Nephron (organoid): Measurements from ENCODE around the gene TMEM212.

Experiments used
- H3K27ac Mint-ChIP-seq, 3 experiments: 2 replicates each; pipeline ENCODE4 v1.8.0; 2020; ENCODE audit warnings: mixed read lengths in 3 of 3, mild to moderate bottlenecking in 2 of 3, moderate library complexity in 1 of 3
- H3K27me3 Mint-ChIP-seq: 2 replicates; pipeline ENCODE4 v1.8.0; 2021; ENCODE audit warnings: low read depth, mild to moderate bottlenecking, moderate library complexity, mixed read lengths
- H3K36me3 Mint-ChIP-seq: 2 replicates; pipeline ENCODE4 v1.8.0; 2020; ENCODE audit warnings: low read depth, mixed read lengths
- H3K4me1 Mint-ChIP-seq: 2 replicates; pipeline ENCODE4 v1.8.0; 2020; ENCODE audit warnings: mixed read lengths
- H3K4me3 Mint-ChIP-seq, 3 experiments: 2 replicates each; pipeline ENCODE4 v1.8.0; 2020; ENCODE audit warnings: mild to moderate bottlenecking in 3 of 3, mixed read lengths in 3 of 3, moderate library complexity in 2 of 3
- H3K9me3 Mint-ChIP-seq: 2 replicates; pipeline ENCODE4 v1.8.0; 2020; ENCODE audit warnings: mixed read lengths
- TF ChIP-seq, protein P1 (sequence below), 3 experiments: fragments of 200-600 bp; sonication (generic); IDR thresholded peaks; one replicate each; pipeline ENCODE4 v1.5.0; 2021; ENCODE audit warnings: antibody characterized with exemption in 3 of 3; ENCODE audit not compliant: unreplicated experiment in 3 of 3

TMEM212 gene

GRCh38 chr3:171875923-171876412, 32.8 kb downstream of the TMEM212 start:
- TF ChIP-seq, protein P1, sequence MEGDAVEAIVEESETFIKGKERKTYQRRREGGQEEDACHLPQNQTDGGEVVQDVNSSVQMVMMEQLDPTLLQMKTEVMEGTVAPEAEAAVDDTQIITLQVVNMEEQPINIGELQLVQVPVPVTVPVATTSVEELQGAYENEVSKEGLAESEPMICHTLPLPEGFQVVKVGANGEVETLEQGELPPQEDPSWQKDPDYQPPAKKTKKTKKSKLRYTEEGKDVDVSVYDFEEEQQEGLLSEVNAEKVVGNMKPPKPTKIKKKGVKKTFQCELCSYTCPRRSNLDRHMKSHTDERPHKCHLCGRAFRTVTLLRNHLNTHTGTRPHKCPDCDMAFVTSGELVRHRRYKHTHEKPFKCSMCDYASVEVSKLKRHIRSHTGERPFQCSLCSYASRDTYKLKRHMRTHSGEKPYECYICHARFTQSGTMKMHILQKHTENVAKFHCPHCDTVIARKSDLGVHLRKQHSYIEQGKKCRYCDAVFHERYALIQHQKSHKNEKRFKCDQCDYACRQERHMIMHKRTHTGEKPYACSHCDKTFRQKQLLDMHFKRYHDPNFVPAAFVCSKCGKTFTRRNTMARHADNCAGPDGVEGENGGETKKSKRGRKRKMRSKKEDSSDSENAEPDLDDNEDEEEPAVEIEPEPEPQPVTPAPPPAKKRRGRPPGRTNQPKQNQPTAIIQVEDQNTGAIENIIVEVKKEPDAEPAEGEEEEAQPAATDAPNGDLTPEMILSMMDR (IDR thresholded peaks at IDR 0.05; ENCODE audit: unreplicated experiment in 3 of 3), result no peak
- peak overlapping the region in 1 of 3 experiments; percentile 2 for H3K4me3 Mint-ChIP-seq
- H3K27ac Mint-ChIP-seq, result peak overlapping the region; percentile 88 to 97 (median 96)
- no peaks in the 10 kb centered on the region for H3K9me3 Mint-ChIP-seq
- no peaks in the 10 kb centered on the region for H3K27me3 Mint-ChIP-seq
- H3K36me3 Mint-ChIP-seq, result no peaks in the 10 kb centered on the region
- H3K4me1 Mint-ChIP-seq, result peaks cover 73% of the 10 kb centered on the region

DNA sequence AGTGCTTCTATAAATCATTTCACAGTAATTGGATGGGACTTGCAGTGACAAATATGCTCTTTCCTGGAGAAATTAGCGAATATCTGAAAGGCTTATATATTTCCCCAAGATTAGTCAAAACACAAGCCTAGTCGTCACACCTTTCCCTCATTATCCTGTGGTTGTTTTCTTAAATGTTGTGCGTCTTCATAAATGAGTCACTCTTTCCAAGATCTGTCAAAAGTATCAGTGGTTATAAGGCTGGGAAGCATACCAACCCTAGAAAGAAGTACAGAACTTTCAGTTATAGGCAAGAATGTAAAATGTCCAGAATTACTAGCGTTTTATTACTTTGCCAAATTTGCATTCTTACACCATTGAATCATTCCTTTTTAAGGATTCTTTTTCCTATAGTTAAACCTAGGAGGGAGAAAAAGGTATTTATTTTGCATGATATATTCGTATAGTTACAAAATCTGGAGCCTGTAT, 33.6 kb downstream of the TMEM212 start:
- peak overlapping the region in 1 of 3 experiments; percentile 3 for H3K4me3 Mint-ChIP-seq
- no peaks in the 10 kb centered on the region for H3K36me3 Mint-ChIP-seq
- TF ChIP-seq, protein P1 (IDR thresholded peaks at IDR 0.05; ENCODE audit: unreplicated experiment in 3 of 3), result no peak
- H3K4me1 Mint-ChIP-seq, result peaks cover 69% of the 10 kb centered on the region
- H3K27me3 Mint-ChIP-seq, result no peaks in the 10 kb centered on the region
- no peaks in the 10 kb centered on the region for H3K9me3 Mint-ChIP-seq
- peak overlapping the region; percentile 88 to 97 (median 96) for H3K27ac Mint-ChIP-seq

GRCh38 chr3:171878461-171879225, 35.5 kb downstream of the TMEM212 start:
- H3K27ac Mint-ChIP-seq, result peak overlapping the region; percentile 23 to 66 (median 49)
- TF ChIP-seq, protein P1 (IDR thresholded peaks at IDR 0.05; ENCODE audit: unreplicated experiment in 3 of 3), result no peak
- no peaks in the 10 kb centered on the region for H3K36me3 Mint-ChIP-seq
- H3K27me3 Mint-ChIP-seq, result peaks cover under 1% of the 10 kb centered on the region
- H3K9me3 Mint-ChIP-seq, result no peaks in the 10 kb centered on the region
- peak overlapping the region in 1 of 3 experiments; percentile 1 for H3K4me3 Mint-ChIP-seq
- H3K4me1 Mint-ChIP-seq, result peaks cover 68% of the 10 kb centered on the region

DNA sequence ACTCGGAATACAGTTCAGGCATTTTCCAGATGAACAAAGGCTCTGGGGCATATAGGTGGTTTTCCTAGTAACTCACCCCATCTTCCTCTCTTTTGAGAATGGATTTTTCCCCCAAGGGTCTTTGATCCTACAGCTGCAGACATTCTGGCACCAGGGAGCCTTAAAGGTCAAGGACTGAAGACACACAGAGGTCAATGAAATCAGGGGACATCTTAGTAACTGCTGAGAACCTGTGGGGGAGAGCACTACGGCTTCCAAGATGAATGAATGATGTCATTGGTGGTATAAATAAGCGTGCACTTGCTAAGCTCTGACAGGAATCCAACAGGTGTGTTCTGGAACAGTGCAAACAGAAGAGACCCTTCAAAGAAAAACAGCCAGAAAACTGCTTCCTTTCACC, 36.3 kb downstream of the TMEM212 start:
- Mint-ChIP-seq H3K4me3 (no peak overlapping the region), H3K36me3 (no peaks in the 10 kb centered on the region), H3K4me1 (peaks cover 68% of the 10 kb centered on the region), H3K27ac (peak overlapping the region in 1 of 3 experiments; percentile 11), H3K9me3 (no peaks in the 10 kb centered on the region), H3K27me3 (peaks cover 4% of the 10 kb centered on the region)
- TF ChIP-seq, protein P1 (IDR thresholded peaks at IDR 0.05; ENCODE audit: unreplicated experiment in 3 of 3), result no peak

GRCh38 chr3:171880101-171880870, 37.1 kb downstream of the TMEM212 start:
- Mint-ChIP-seq H3K27me3 (peaks cover 4% of the 10 kb centered on the region), H3K4me3 (no peak overlapping the region), H3K27ac (peak overlapping the region in 2 of 3 experiments; percentile 6 to 22), H3K4me1 (peaks cover 60% of the 10 kb centered on the region), H3K36me3 (no peaks in the 10 kb centered on the region), H3K9me3 (no peaks in the 10 kb centered on the region)
- TF ChIP-seq, protein P1 (IDR thresholded peaks at IDR 0.05; ENCODE audit: unreplicated experiment in 3 of 3), result no peak
